ENCODE results near the gene SRPX2. TPM values are rescaled to one million over a fixed set of nuclear protein-coding genes. Genes with fewer than 3 reads are reported as not detected.

Gene SRPX2
- total and polyA plus RNA-seq, 9 donors = 2.3 to 29.0 (median 9.5) TPM

GRCh38 chrX:100645106-100645505 lies 1.1 kb downstream of the SRPX2 start:
- H3K4me3 ChIP-seq = no peak overlapping the region
- H3K36me3 ChIP-seq = no peaks in the 10 kb centered on the region
- no peak overlapping the region for H3K27ac ChIP-seq
- H3K4me1 ChIP-seq (ENCODE audit: insufficient read depth) = peaks cover 11% of the 10 kb centered on the region
- WGBS, 3 donors = 26 to 42% (median 36%) methylated on average over 4 of the region's 4 CpGs
- TF ChIP-seq EP300 (IDR thresholded peaks at IDR 0.05) (no peak), POLR2A (IDR thresholded peaks at IDR 0.05) (no peak), CTCF (IDR thresholded peaks at IDR 0.05) (no peak)
- no peaks in the 10 kb centered on the region for H3K9me3 ChIP-seq
- intact Hi-C loops (cut with DNase I) = no loop called here
- H3K27me3 ChIP-seq = no peaks in the 10 kb centered on the region
- no peak for DNase-seq

GRCh38 chrX:100647095-100647494 lies 3.1 kb downstream of the SRPX2 start:
- TF ChIP-seq POLR2A (IDR thresholded peaks at IDR 0.05) (no peak), CTCF (IDR thresholded peaks at IDR 0.05) (peak in 1 of 3 donors; percentile 32)
- no peaks in the 10 kb centered on the region for H3K9me3 ChIP-seq
- no peak overlapping the region for H3K27ac ChIP-seq
- 6 to 12% (median 7%) methylated on average over 1 of the region's 1 CpG for WGBS, 3 donors
- H3K27me3 ChIP-seq = no peaks in the 10 kb centered on the region
- H3K36me3 ChIP-seq = no peaks in the 10 kb centered on the region
- peak in 2 of 5 donors; percentile 26 to 33 for DNase-seq
- intact Hi-C loops (cut with DNase I) = no loop called here
- H3K4me3 ChIP-seq = no peak overlapping the region
- H3K4me1 ChIP-seq (ENCODE audit: insufficient read depth) = peaks cover 14% of the 10 kb centered on the region

DNA sequence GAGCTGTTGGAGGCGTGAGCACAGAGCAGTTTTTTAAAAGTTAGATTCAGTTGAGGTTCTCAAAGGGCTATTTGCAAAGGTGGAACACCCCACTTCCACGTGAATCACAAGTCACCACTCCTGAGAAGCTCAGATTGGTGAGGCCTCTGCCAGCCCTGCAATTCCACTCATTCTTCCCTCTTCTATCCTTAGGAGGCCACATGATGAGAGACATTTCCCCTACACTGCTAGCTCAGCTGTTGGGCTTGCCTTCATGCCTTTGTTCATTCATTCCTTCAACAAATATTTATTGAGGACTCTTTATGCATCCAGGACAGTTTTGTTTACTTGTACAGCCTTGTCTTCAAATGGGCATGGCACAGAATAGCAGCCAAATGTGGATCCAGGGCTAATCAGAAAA lies 3.7 kb downstream of the SRPX2 start:
- peaks cover 14% of the 10 kb centered on the region for H3K4me1 ChIP-seq (ENCODE audit: insufficient read depth)
- no peak overlapping the region for H3K4me3 ChIP-seq
- no peak for TF ChIP-seq EP300 (IDR thresholded peaks at IDR 0.05)
- TF ChIP-seq POLR2A (IDR thresholded peaks at IDR 0.05) = no peak
- TF ChIP-seq CTCF (IDR thresholded peaks at IDR 0.05) = no peak
- intact Hi-C loops (cut with DNase I) = no loop called here
- H3K27ac ChIP-seq = no peak overlapping the region
- no peaks in the 10 kb centered on the region for H3K27me3 ChIP-seq
- no peak for DNase-seq
- H3K9me3 ChIP-seq = no peaks in the 10 kb centered on the region
- 13 to 25% (median 18%) methylated on average over 2 of the region's 2 CpGs for WGBS, 3 donors
- H3K36me3 ChIP-seq = no peaks in the 10 kb centered on the region

- peaks cover 11% of the 10 kb centered on the region for H3K4me1 ChIP-seq (ENCODE audit: insufficient read depth)
- DNase-seq = peak in 4 of 5 donors; percentile 24 to 60 (median 38)
- intact Hi-C loops (cut with DNase I) = no loop called here
- TF ChIP-seq CTCF (IDR thresholded peaks at IDR 0.05) (no peak), POLR2A (IDR thresholded peaks at IDR 0.05) (no peak), EP300 (IDR thresholded peaks at IDR 0.05) (no peak)
- no peaks in the 10 kb centered on the region for H3K36me3 ChIP-seq
- no peaks in the 10 kb centered on the region for H3K9me3 ChIP-seq
- no peak overlapping the region for H3K4me3 ChIP-seq
- WGBS, 3 donors = 30 to 41% (median 37%) methylated on average over 8 of the region's 8 CpGs
- no peaks in the 10 kb centered on the region for H3K27me3 ChIP-seq
- H3K27ac ChIP-seq = peak overlapping the region in 1 of 2 donors; percentile 69
Measured at GRCh38 chrX:100648458-100649417, 4.7 kb downstream of the SRPX2 start.
